ENCODE measurements around the gene PLEKHN1.

The PLEKHN1 gene

GRCh38 chr1:952603-953002 lies 13.7 kb upstream of the PLEKHN1 start:
- no peak overlapping the region for H3K4me2 ChIP-seq (ENCODE audit: low read length, poor library complexity, severe bottlenecking)
- no peak for DNase-seq
- 96% methylated on average over 7 of the region's 7 CpGs for WGBS

GRCh38 chr1:953524-954320 lies 12.6 kb upstream of the PLEKHN1 start:
- H2BK15ac ChIP-seq (ENCODE audit: low read depth, poor library complexity, severe bottlenecking) = no peak overlapping the region
- no peak overlapping the region for H2BK12ac ChIP-seq (ENCODE audit: low read length in 2 of 2)
- no peak overlapping the region for H2AK5ac ChIP-seq (ENCODE audit: low read length, severe bottlenecking)
- H4K8ac ChIP-seq (ENCODE audit: low read length) = no peak overlapping the region
- H4K91ac ChIP-seq (ENCODE audit: low read length) = no peak overlapping the region
- H2BK5ac ChIP-seq (ENCODE audit: low read depth, low read length, poor library complexity, severe bottlenecking) = no peak overlapping the region
- H2BK120ac ChIP-seq (ENCODE audit: low read depth, low read length) = no peak overlapping the region
- H3K79me1 ChIP-seq (replicated peaks; ENCODE audit: low read length, poor library complexity, severe bottlenecking) = peaks cover 52% of the 10 kb centered on the region
- no peak for DNase-seq
- H3K9me3 ChIP-seq (ENCODE audit: control insufficient read depth, low read length) = no peaks in the 10 kb centered on the region
- H3K18ac ChIP-seq (ENCODE audit: low read depth in 1 of 2, low read length in 2 of 2) = no peak overlapping the region
- no peak overlapping the region for H3K4ac ChIP-seq (ENCODE audit: low read depth in 1 of 2, low read length in 2 of 2)
- no peaks in the 10 kb centered on the region for H3K27me3 ChIP-seq (ENCODE audit: control insufficient read depth in 1 of 2, insufficient read depth in 1 of 2, low read length in 2 of 2)
- no peak overlapping the region for H3K9ac ChIP-seq (ENCODE audit: low read length)
- H3K23ac ChIP-seq (ENCODE audit: low read length in 2 of 2) = no peak overlapping the region
- no peak overlapping the region for H3K27ac ChIP-seq (ENCODE audit: low read length, poor library complexity, severe bottlenecking)
- H3K14ac ChIP-seq (ENCODE audit: low read length in 2 of 2) = no peak overlapping the region
- H3K4me1 ChIP-seq (ENCODE audit: control insufficient read depth, insufficient read depth, low read depth, low read length) = peaks cover 10% of the 10 kb centered on the region
- no peak overlapping the region for H2AFZ ChIP-seq (ENCODE audit: low read depth, low read length)
- H3K36me3 ChIP-seq (ENCODE audit: control insufficient read depth in 1 of 2, insufficient read depth in 2 of 2, low read depth in 1 of 2, low read length in 2 of 2) = peaks cover 78 to 87% of the 10 kb centered on the region in 2 experiments
- no peak overlapping the region for H3K4me2 ChIP-seq (ENCODE audit: low read length, poor library complexity, severe bottlenecking)
- H3K4me3 ChIP-seq (ENCODE audit: insufficient read depth in 1 of 2, low read depth in 1 of 2, low read length in 2 of 2) = no peak overlapping the region
- WGBS = 93% methylated on average over 32 of the region's 32 CpGs

More at GRCh38 chr1:952603-953002, 13.7 kb upstream of the PLEKHN1 start:
- Histone ChIP-seq H3K4me1 (ENCODE audit: control insufficient read depth, insufficient read depth, low read depth, low read length) (peaks cover 4% of the 10 kb centered on the region), H2BK12ac (ENCODE audit: low read length in 2 of 2) (no peak overlapping the region), H3K4ac (ENCODE audit: low read depth in 1 of 2, low read length in 2 of 2) (no peak overlapping the region), H2AFZ (ENCODE audit: low read depth, low read length) (no peak overlapping the region), H2BK15ac (ENCODE audit: low read depth, poor library complexity, severe bottlenecking) (no peak overlapping the region), H3K18ac (ENCODE audit: low read depth in 1 of 2, low read length in 2 of 2) (no peak overlapping the region), H3K14ac (ENCODE audit: low read length in 2 of 2) (no peak overlapping the region), H3K27me3 (ENCODE audit: control insufficient read depth in 1 of 2, insufficient read depth in 1 of 2, low read length in 2 of 2) (no peaks in the 10 kb centered on the region), H2AK5ac (ENCODE audit: low read length, severe bottlenecking) (no peak overlapping the region), H3K23ac (ENCODE audit: low read length in 2 of 2) (no peak overlapping the region), H4K8ac (ENCODE audit: low read length) (no peak overlapping the region), H2BK5ac (ENCODE audit: low read depth, low read length, poor library complexity, severe bottlenecking) (no peak overlapping the region), H3K9me3 (ENCODE audit: control insufficient read depth, low read length) (no peaks in the 10 kb centered on the region), H3K9ac (ENCODE audit: low read length) (no peak overlapping the region), H2BK120ac (ENCODE audit: low read depth, low read length) (no peak overlapping the region), H3K79me1 (replicated peaks; ENCODE audit: low read length, poor library complexity, severe bottlenecking) (peaks cover 47% of the 10 kb centered on the region), H4K91ac (ENCODE audit: low read length) (no peak overlapping the region), H3K4me3 (ENCODE audit: insufficient read depth in 1 of 2, low read depth in 1 of 2, low read length in 2 of 2) (no peak overlapping the region), H3K27ac (ENCODE audit: low read length, poor library complexity, severe bottlenecking) (no peak overlapping the region), H3K36me3 (ENCODE audit: control insufficient read depth in 1 of 2, insufficient read depth in 2 of 2, low read depth in 1 of 2, low read length in 2 of 2) (peaks cover 88 to 98% of the 10 kb centered on the region in 2 experiments)

- Histone ChIP-seq H3K79me1 (replicated peaks; ENCODE audit: low read length, poor library complexity, severe bottlenecking) (peaks cover 48% of the 10 kb centered on the region), H3K27ac (ENCODE audit: low read length, poor library complexity, severe bottlenecking) (no peak overlapping the region), H2BK15ac (ENCODE audit: low read depth, poor library complexity, severe bottlenecking) (no peak overlapping the region), H2BK120ac (ENCODE audit: low read depth, low read length) (no peak overlapping the region), H4K8ac (ENCODE audit: low read length) (no peak overlapping the region), H2BK12ac (ENCODE audit: low read length in 2 of 2) (no peak overlapping the region), H3K18ac (ENCODE audit: low read depth in 1 of 2, low read length in 2 of 2) (no peak overlapping the region), H3K4me3 (ENCODE audit: insufficient read depth in 1 of 2, low read depth in 1 of 2, low read length in 2 of 2) (no peak overlapping the region), H3K4me2 (ENCODE audit: low read length, poor library complexity, severe bottlenecking) (no peak overlapping the region), H3K14ac (ENCODE audit: low read length in 2 of 2) (no peak overlapping the region), H4K91ac (ENCODE audit: low read length) (no peak overlapping the region), H3K27me3 (ENCODE audit: control insufficient read depth in 1 of 2, insufficient read depth in 1 of 2, low read length in 2 of 2) (no peaks in the 10 kb centered on the region), H3K9me3 (ENCODE audit: control insufficient read depth, low read length) (no peaks in the 10 kb centered on the region), H2BK5ac (ENCODE audit: low read depth, low read length, poor library complexity, severe bottlenecking) (no peak overlapping the region), H3K4me1 (ENCODE audit: control insufficient read depth, insufficient read depth, low read depth, low read length) (peaks cover 13% of the 10 kb centered on the region), H3K23ac (ENCODE audit: low read length in 2 of 2) (no peak overlapping the region), H2AFZ (ENCODE audit: low read depth, low read length) (no peak overlapping the region), H3K4ac (ENCODE audit: low read depth in 1 of 2, low read length in 2 of 2) (no peak overlapping the region), H2AK5ac (ENCODE audit: low read length, severe bottlenecking) (no peak overlapping the region), H3K36me3 (ENCODE audit: control insufficient read depth in 1 of 2, insufficient read depth in 2 of 2, low read depth in 1 of 2, low read length in 2 of 2) (peaks cover 66 to 75% of the 10 kb centered on the region in 2 experiments), H3K9ac (ENCODE audit: low read length) (no peak overlapping the region)
- 95% methylated on average over 13 of the region's 13 CpGs for WGBS
- no peak for DNase-seq
Observed at GRCh38 chr1:954927-955326, 11.4 kb upstream of the PLEKHN1 start.

GRCh38 chr1:955474-955873 lies 10.8 kb upstream of the PLEKHN1 start:
- Histone ChIP-seq H3K18ac (ENCODE audit: low read depth in 1 of 2, low read length in 2 of 2) (no peak overlapping the region), H3K9ac (ENCODE audit: low read length) (no peak overlapping the region), H2BK120ac (ENCODE audit: low read depth, low read length) (no peak overlapping the region), H3K36me3 (ENCODE audit: control insufficient read depth in 1 of 2, insufficient read depth in 2 of 2, low read depth in 1 of 2, low read length in 2 of 2) (peaks cover 60 to 69% of the 10 kb centered on the region in 2 experiments), H3K27ac (ENCODE audit: low read length, poor library complexity, severe bottlenecking) (no peak overlapping the region), H2BK12ac (ENCODE audit: low read length in 2 of 2) (no peak overlapping the region), H4K8ac (ENCODE audit: low read length) (no peak overlapping the region), H2BK5ac (ENCODE audit: low read depth, low read length, poor library complexity, severe bottlenecking) (no peak overlapping the region), H3K4me2 (ENCODE audit: low read length, poor library complexity, severe bottlenecking) (no peak overlapping the region), H3K23ac (ENCODE audit: low read length in 2 of 2) (no peak overlapping the region), H2AK5ac (ENCODE audit: low read length, severe bottlenecking) (no peak overlapping the region), H3K4me1 (ENCODE audit: control insufficient read depth, insufficient read depth, low read depth, low read length) (peaks cover 11% of the 10 kb centered on the region), H3K27me3 (ENCODE audit: control insufficient read depth in 1 of 2, insufficient read depth in 1 of 2, low read length in 2 of 2) (no peaks in the 10 kb centered on the region), H3K4ac (ENCODE audit: low read depth in 1 of 2, low read length in 2 of 2) (no peak overlapping the region), H3K79me1 (replicated peaks; ENCODE audit: low read length, poor library complexity, severe bottlenecking) (peaks cover 48% of the 10 kb centered on the region), H3K4me3 (ENCODE audit: insufficient read depth in 1 of 2, low read depth in 1 of 2, low read length in 2 of 2) (no peak overlapping the region), H3K14ac (ENCODE audit: low read length in 2 of 2) (no peak overlapping the region), H2BK15ac (ENCODE audit: low read depth, poor library complexity, severe bottlenecking) (no peak overlapping the region), H2AFZ (ENCODE audit: low read depth, low read length) (no peak overlapping the region), H4K91ac (ENCODE audit: low read length) (no peak overlapping the region), H3K9me3 (ENCODE audit: control insufficient read depth, low read length) (no peaks in the 10 kb centered on the region)
- DNase-seq = no peak
- 99% methylated on average over 6 of the region's 6 CpGs for WGBS
